Measurements from ENCODE around the gene AK8. TPM values are rescaled to one million over a fixed set of nuclear protein-coding genes. Genes with fewer than 3 reads are reported as not detected.

Gene AK8
- total RNA-seq, 1 experiment from 2014 or later = not detected

- no TSS peak for BruUV-seq (replicated peaks)
- intact Hi-C loops (cut with micrococcal nuclease; ENCODE audit: unreplicated experiment) = no loop called here
- no peak for DNase-seq (ENCODE audit: low spot score)
- peaks cover 24% of the 10 kb centered on the region for H3K36me3 ChIP-seq (ENCODE audit: insufficient read depth, low read length, poor library complexity, severe bottlenecking)
- no peaks in the 10 kb centered on the region for H3K27me3 ChIP-seq (replicated peaks; ENCODE audit: insufficient read depth, low read depth, low read length, poor library complexity)
- POLR2A ChIA-PET (ENCODE audit: low non-redundant PET) = no interaction called here
- TF ChIP-seq, protein P1, sequence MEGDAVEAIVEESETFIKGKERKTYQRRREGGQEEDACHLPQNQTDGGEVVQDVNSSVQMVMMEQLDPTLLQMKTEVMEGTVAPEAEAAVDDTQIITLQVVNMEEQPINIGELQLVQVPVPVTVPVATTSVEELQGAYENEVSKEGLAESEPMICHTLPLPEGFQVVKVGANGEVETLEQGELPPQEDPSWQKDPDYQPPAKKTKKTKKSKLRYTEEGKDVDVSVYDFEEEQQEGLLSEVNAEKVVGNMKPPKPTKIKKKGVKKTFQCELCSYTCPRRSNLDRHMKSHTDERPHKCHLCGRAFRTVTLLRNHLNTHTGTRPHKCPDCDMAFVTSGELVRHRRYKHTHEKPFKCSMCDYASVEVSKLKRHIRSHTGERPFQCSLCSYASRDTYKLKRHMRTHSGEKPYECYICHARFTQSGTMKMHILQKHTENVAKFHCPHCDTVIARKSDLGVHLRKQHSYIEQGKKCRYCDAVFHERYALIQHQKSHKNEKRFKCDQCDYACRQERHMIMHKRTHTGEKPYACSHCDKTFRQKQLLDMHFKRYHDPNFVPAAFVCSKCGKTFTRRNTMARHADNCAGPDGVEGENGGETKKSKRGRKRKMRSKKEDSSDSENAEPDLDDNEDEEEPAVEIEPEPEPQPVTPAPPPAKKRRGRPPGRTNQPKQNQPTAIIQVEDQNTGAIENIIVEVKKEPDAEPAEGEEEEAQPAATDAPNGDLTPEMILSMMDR (conservative IDR thresholded peaks at IDR 0.05; ENCODE audit: low read depth, low read length) = no peak
- no peak for TF ChIP-seq EZH2 (IDR thresholded peaks at IDR 0.05; ENCODE audit: borderline replicate concordance, low read depth, low read length, poor library complexity, severe bottlenecking)
- CTCF ChIA-PET = no interaction called here
- no peak overlapping the region for H3K4me3 ChIP-seq (ENCODE audit: low read depth, low read length, poor library complexity, severe bottlenecking)
- H3K9me3 ChIP-seq (ENCODE audit: low read depth, low read length, poor library complexity, severe bottlenecking) = no peaks in the 10 kb centered on the region
- no peak overlapping the region for H3K27ac ChIP-seq (ENCODE audit: low read depth, low read length, poor library complexity, severe bottlenecking)
- H3K4me1 ChIP-seq (ENCODE audit: insufficient read depth, low read length, poor library complexity, severe bottlenecking) = no peaks in the 10 kb centered on the region
Observed at GRCh38 chr9:132894862-132895835, 17.1 kb upstream of the AK8 start.

DNA sequence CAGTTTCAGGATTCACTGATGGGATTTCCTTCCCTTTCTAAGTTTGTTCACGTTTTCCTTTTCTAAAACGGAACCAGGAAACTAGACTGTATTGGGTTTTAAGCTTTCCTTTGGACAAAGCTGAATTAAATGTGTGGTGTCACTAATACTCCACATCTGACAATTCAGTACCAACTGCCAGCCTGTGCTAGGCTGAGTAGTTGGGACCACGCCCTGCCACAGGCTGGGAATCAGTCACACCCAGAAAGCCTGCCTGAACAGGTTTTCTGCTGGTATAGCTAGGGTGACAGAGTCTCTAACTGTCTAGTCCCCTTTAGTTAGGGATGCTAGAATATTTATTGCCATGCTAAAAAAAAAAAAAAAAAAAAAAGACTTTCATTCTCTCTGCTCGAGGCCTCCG, 16.3 kb upstream of the AK8 start:
- no peaks in the 10 kb centered on the region for H3K4me1 ChIP-seq (ENCODE audit: insufficient read depth, low read length, poor library complexity, severe bottlenecking)
- no peak overlapping the region for H3K4me3 ChIP-seq (ENCODE audit: low read depth, low read length, poor library complexity, severe bottlenecking)
- no peaks in the 10 kb centered on the region for H3K27me3 ChIP-seq (replicated peaks; ENCODE audit: insufficient read depth, low read depth, low read length, poor library complexity)
- H3K9me3 ChIP-seq (ENCODE audit: low read depth, low read length, poor library complexity, severe bottlenecking) = no peaks in the 10 kb centered on the region
- no peak for DNase-seq (ENCODE audit: low spot score)
- CTCF ChIA-PET = no interaction called here
- no TSS peak for BruUV-seq (replicated peaks)
- intact Hi-C loops (cut with micrococcal nuclease; ENCODE audit: unreplicated experiment) = no loop called here
- POLR2A ChIA-PET (ENCODE audit: low non-redundant PET) = no interaction called here
- no peak overlapping the region for H3K27ac ChIP-seq (ENCODE audit: low read depth, low read length, poor library complexity, severe bottlenecking)
- peaks cover 23% of the 10 kb centered on the region for H3K36me3 ChIP-seq (ENCODE audit: insufficient read depth, low read length, poor library complexity, severe bottlenecking)
- TF ChIP-seq, protein P1 (conservative IDR thresholded peaks at IDR 0.05; ENCODE audit: low read depth, low read length) = no peak
- no peak for TF ChIP-seq EZH2 (IDR thresholded peaks at IDR 0.05; ENCODE audit: borderline replicate concordance, low read depth, low read length, poor library complexity, severe bottlenecking)

- Histone ChIP-seq H3K36me3 (ENCODE audit: insufficient read depth, low read length, poor library complexity, severe bottlenecking) (peaks cover 20% of the 10 kb centered on the region), H3K9me3 (ENCODE audit: low read depth, low read length, poor library complexity, severe bottlenecking) (no peaks in the 10 kb centered on the region), H3K4me3 (ENCODE audit: low read depth, low read length, poor library complexity, severe bottlenecking) (no peak overlapping the region), H3K4me1 (ENCODE audit: insufficient read depth, low read length, poor library complexity, severe bottlenecking) (no peaks in the 10 kb centered on the region), H3K27ac (ENCODE audit: low read depth, low read length, poor library complexity, severe bottlenecking) (no peak overlapping the region), H3K27me3 (replicated peaks; ENCODE audit: insufficient read depth, low read depth, low read length, poor library complexity) (no peaks in the 10 kb centered on the region)
- no peak for DNase-seq (ENCODE audit: low spot score)
- ChIA-PET CTCF (no interaction called here), POLR2A (ENCODE audit: low non-redundant PET) (no interaction called here)
- intact Hi-C loops (cut with micrococcal nuclease; ENCODE audit: unreplicated experiment) = no loop called here
- no TSS peak for BruUV-seq (replicated peaks)
- no peak for TF ChIP-seq EZH2 (IDR thresholded peaks at IDR 0.05; ENCODE audit: borderline replicate concordance, low read depth, low read length, poor library complexity, severe bottlenecking)
- TF ChIP-seq, protein P1 (conservative IDR thresholded peaks at IDR 0.05; ENCODE audit: low read depth, low read length) = no peak
Observed at GRCh38 chr9:132892400-132892799, 14.3 kb upstream of the AK8 start.
